Frontal cortex (tissue), 4 donors: ENCODE measurements around the gene GSE1. TPM values are rescaled to one million over a fixed set of nuclear protein-coding genes. Genes with fewer than 3 reads are reported as not detected.

Experiments
- DNase-seq, 2 donors: peaks; one replicate each; pipeline ENCODE4 v3.0.0; 2012; ENCODE audit warnings: low spot score in 2 of 2
- FAIRE-seq: peaks from 2 replicates; lab custom pipeline; 2012; peaks lifted over from hg19 to GRCh38; lab: Jason Lieb, UNC
- total RNA-seq: library from RNA; depleted of rRNA; stranded (reverse); fragments of >200 nt; gene quantifications from one replicate; pipeline ENCODE4 v1.2.3, GENCODE V29; 2014
- donor health status: control.
- donor health status: control.
- donor health status: control.

Gene GSE1
- total RNA-seq, 1 donor from 2014 or later: 13.9 TPM

DNA sequence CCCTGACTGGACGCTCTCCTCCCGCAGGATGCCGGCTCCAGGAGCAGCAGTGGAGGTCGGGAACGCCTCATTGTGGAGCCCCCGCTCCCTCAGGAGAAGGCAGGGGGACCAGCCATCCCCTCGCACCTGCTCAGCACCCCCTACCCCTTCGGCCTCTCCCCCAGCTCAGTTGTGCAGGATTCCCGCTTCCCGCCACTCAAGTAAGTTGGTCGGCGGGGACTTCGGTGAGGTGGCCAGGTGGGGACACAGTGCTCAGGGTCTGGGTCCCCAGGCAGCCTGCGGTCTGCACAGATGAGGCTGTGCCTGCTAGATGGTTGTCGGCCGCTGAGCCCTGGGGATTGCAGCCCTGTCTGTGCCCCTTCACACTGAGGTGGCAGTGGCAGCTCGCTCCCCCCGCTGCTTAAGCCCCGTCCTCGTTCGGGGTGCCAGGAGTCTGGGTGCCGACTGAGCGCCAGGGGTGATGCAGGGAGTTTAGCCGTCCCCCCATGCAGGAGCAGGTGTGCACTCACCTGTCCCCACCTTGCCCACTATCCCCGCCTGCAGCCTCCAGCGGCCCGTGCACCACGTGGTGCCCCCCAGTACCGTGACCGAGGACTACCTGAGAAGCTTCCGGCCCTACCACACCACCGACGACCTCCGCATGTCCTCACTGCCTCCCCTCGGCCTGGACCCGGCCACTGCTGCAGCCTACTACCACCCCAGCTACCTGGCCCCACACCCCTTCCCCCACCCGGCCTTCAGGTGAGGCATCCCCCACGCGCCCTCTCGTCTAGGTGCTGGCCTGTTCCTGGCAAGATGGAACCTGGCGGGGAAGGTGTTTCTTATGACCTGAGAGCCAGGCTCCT, 41.4 kb downstream of the GSE1 start:
- no peak for DNase-seq
- FAIRE-seq: no peak

DNA sequence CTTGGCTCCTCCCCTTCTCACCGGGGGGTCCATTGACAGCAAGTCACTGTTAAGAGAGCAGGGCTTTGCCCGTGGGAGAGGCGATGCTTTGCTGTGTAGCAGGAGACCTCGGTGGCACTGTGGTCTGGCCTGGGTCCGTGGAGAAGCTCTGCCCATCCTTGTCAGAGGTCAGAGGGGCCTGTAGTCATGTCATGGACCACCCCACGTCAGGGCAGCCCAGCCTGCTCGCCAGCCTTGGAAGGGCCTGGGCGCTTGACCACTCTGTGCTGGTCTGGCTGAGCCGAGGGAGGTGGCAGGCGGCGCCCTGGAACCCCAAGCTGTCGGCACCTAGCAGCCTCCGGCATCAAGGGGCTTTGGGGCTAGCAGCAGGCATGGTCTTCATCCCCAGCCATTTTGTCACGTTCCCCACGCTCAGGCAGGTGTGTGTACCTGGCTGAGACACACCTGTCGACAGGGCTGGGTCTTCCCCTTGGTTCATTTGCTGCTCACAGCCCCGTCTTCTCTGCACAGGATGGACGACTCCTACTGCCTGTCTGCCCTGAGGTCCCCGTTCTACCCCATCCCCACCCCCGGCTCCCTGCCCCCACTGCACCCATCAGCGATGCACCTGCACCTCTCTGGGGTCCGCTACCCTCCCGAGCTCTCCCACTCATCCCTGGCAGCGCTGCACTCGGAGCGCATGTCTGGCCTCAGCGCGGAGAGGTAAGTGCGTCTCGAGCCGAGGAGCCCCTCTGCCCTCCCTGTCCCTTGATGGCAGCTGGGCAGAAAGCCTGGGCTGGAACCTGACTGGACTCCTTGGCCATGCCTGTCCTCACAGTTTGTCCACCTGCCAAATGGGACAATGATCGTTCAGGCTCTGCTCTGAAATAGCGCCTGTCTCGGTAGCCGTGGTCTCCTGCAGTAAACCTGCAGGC, 42.4 kb downstream of the GSE1 start:
- peak in 1 of 2 donors; percentile 18 for DNase-seq
- no peak for FAIRE-seq

DNA sequence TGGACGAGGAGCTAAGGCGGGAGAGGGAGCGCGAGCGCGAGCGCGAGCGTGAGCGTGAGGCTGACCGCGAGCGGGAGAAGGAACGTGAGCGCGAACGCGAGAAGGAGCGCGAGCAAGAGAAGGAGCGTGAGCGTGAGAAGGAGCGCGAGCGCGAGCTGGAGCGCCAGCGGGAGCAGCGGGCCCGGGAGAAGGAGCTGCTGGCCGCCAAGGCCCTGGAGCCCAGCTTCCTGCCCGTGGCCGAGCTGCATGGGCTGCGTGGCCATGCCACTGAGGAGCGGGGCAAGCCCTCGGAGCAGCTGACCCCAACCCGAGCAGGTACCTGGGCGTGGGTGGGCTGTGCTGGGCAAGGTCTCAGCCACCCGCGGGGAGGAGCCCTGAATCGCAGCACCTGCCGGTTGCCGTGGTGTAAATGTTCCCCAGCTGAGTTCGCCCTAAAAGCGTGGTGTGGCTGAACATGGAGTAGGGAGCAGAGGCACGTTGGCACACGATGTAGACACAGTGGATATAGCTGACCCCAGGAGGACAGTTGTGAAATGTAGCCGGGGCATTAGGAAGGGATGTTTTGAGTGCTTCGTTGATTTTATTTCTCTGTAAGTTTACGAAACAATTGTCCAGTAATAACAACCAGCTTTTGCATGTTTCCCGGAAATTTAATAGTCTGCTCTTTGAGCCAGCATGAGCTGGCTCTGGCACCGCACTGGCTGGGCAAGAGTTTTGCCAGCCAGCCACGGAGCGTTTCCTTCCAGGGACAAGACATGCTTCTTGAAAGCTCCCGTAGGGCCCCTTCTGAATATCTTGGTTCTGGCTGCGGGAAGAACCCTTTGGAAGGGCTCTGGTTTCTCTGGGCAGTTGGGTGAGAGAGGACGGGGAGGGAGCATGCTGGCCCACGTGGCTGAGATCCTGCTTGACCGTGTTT, 43.5 kb downstream of the GSE1 start:
- FAIRE-seq: no peak
- DNase-seq: peak in 1 of 2 donors; percentile 37

DNA sequence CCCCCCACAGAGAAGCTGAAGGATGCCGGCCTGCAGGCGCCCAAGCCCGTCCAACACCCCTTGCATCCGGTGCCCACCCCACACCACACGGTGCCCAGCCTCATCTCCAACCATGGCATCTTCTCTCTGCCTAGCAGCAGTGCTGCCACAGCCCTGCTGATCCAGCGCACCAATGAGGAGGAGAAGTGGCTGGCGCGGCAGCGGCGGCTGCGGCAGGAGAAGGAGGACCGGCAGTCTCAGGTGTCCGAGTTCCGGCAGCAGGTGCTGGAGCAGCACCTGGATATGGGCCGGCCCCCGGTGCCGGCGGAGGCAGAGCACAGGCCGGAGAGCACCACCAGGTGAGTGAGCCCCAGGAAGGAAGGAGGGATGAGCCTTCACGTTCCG, 44.1 kb downstream of the GSE1 start:
- no peak for FAIRE-seq
- DNase-seq: no peak

DNA sequence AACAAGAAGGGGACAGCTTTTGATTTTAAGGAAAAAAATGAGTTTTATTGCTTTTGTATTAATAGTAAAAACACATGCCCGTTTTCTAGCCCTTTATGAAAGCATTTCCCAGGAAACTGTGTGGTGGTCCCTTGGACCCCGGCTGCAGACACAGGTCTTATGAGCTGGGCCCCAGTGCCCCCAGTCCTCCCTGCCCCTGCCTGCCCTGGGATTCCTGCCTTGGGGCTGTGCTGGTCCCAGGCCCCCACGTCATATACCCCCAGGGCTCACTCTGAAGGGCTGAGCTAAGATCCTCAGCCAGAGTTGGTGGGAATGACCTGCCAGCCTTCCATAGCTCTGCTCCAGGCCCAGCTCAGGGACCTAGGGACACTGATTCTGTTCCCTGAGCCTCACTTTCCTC, 44.9 kb downstream of the GSE1 start:
- peak in 1 of 2 donors; percentile 19 for DNase-seq
- FAIRE-seq: no peak

DNA sequence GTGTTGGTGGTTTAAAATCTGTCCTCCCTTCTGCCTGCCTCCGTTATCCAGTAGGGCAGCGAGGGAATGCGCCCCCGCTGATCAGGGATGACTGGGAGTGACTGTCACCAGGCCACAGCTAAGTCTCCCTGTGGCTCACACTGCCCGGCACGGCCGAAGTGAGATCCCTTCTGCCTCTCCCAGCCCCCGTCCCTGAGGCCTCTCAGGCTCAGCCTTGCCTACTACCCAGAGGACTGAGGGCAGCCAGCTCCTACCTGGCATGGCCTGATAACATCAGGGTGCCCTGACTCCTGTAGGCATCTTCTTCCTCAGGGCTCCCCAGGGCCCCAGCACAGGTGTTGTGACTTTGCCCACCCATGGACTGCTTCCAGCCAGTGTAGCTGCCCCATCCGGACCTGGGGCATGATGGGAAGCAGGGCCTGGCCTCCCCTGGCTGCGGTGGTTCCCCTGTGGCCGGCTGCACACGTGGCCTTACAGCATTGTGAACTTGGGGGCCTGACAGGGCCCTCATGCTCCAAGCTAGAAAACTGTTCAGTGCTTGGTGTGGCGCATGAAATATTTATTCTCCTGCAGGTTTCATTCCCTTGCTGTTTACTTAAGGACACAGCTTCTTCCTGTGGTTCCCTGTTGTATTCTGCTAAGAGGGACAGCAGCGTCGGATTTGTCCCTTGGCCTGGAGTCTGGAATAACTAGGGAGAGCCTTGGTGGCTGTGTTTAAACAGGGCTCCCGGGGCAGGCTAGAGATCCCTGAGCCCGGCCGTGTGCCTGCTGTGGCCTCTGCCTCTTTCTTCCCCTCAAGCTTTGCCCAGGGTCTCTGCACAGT, 45.6 kb downstream of the GSE1 start:
- FAIRE-seq: no peak
- peak in 1 of 2 donors; percentile 17 for DNase-seq

DNA sequence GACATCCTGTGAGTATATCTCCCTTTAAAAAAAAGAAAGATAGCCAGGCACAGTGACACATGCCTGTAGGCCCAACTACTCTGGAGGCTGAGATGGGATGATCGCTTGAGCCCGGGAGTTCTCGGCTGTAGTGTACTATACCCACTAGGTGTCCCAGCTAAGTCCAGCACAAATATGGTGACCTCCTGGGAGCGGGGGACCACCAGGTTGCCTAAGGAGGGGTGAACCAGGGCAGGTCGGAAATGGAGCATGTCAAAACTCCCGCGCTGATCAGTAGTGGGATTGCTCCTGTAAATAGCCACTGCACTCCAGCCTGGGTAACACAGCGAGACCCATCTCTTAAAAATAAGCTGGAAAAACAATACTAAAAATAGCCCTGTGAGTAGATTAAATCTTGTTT, 46.2 kb downstream of the GSE1 start:
- no peak for DNase-seq
- no peak for FAIRE-seq

DNA sequence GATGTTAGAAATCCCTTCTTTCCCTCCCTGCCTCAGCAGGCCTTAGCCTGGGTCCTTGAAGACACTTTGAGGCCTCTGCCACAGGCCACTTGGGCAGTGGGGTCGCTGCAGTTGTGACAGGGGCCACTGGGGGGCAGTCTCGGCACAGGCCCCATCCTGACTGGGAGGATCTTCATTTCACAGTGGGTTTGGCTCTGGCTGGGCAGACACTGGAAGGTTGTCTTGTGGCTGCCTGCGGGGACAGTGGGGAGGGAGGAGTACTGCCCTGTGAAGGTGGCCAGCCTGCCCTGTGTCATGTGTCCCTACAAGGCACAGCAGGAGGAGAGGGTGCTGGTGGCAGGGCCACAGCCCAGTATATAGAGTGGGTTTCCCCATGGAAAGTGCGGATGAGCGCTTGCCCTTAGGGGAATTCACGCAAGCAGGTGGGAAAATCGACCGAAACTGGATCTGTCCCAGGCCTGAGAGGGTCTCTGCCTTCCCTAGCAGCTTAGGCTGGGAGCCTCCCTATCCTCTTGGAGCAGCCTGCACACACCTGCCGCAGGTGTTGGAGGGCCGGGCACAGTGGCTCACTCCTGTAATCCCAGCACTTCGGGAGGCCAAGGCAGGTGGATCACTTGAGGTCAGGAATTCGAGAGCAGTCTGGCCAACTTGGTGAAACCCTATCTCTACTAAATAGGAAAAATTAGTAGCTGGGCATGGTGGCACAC, 46.8 kb downstream of the GSE1 start:
- FAIRE-seq (no peak), DNase-seq (peak; percentile 81 to 85)

DNA sequence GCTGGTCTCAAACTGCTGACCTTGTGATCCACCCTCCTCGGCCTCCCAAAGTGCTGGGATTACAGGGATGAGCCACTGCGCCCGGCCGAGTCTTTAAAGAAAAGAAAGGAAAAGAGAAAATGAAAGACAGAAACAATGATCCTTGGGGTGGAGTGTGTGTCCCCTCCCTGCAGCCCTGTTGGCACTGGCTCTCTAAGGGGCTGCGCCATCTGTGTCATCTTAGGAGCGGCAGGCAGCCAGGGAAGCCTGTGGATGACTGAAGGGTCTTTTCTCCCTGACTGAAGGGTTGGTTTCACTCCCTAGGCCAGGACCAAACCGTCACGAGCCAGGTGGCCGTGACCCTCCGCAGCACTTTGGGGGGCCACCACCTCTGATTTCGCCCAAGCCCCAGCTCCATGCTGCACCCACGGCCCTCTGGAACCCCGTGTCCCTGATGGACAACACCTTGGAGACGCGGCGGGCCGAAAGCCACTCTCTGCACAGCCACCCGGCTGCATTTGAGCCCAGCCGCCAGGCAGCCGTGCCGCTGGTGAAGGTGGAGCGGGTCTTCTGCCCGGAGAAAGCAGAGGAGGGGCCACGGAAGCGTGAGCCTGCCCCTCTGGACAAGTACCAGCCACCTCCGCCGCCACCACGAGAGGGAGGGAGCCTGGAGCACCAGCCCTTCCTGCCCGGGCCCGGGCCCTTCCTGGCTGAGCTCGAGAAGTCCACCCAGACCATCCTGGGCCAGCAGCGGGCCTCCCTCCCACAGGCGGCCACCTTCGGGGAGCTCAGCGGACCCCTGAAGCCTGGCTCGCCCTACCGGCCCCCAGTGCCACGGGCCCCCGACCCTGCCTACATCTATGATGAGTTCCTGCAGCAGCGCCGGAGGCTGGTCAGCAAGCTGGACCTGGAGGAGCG, 48.0 kb downstream of the GSE1 start:
- no peak for FAIRE-seq
- DNase-seq: no peak

DNA sequence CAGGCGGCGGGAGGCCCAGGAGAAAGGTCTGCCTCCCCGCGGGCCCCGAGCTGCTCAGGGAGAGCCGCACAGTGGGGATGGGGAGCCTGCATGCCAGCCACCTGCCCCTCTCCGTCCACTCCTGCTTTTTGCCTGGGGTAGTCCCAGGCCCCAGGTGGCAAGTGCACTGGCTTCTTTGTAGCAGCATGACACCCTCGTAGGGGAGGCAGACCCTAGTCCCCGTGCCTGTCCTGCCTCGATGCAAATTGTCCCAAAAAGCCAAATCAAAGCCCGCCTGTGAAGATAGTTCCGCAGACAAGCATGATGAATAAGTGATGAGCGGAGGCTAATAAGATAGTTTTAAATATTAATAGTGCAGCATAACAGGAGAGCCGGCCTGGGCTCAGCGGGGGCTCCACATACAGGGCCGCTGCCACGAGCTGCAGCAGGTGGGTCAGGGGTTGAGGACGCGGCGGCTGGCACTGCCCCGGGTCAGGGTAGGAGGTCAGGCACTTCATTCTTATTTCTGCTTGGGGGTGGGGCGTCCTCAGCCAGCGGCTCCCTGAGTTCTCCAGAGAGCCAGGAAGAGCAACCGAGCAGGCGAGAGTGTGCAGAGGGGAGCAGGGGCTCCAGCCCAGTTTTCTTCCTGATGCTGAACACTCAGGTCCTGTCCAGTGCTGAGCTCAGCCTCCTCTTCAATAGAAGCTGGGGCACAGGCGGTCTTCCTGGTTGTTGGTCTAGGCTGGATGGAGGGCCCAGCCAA, 48.8 kb downstream of the GSE1 start:
- FAIRE-seq (no peak), DNase-seq (peak in 1 of 2 donors; percentile 9)

DNA sequence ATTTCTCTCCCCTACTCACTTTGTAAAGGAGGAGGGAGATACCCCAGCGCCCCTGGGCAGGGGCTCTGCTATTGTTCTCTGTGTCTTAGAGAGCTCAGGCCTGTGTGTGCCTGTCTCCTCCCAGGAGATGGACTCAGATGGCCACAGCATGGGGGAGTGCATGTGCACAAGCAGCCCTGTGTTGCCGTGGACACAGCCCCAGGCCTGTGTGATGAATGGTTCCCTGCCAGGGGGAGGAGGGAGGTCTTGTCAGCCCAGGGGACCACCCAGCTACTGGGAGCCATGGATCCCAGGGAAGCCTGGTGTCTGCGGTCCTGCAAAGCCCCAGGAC, 49.3 kb downstream of the GSE1 start:
- DNase-seq: peak in 1 of 2 donors; percentile 10

DNA sequence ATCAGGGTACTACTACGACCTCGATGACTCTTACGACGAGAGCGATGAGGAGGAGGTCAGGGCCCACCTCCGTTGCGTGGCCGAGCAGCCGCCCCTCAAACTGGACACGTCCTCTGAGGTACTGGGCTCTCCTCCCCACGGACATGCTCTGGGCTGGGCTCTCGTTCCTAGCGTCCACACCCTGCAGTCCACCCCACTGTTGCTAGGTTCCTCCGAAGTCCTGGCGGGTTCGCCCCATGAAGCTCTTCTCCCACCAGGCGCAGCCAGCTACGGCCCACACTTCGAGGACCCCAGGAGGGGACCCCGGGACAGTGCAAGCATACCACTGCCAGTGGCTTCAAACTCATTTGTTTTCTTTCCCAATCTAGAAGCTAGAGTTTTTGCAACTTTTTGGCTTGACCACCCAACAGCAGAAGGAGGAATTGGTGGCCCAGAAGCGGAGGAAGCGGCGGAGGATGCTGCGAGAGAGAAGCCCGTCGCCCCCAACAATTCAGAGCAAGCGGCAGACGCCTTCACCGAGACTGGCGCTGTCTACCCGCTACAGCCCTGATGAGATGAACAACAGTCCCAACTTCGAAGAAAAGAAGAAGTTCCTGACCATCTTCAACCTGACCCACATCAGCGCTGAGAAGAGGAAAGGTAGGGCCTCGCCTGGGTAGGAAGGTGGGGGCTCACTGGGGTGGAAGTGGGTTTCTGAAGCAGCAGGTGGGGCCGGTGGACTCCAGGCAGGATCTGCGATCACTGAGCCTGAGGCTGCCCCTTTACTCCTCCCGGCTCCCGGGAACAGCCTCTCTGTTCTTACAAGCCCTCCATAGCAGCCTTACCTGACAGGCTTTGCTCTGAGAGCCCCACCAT, 50.1 kb downstream of the GSE1 start:
- DNase-seq (no peak), FAIRE-seq (no peak)

More for the DNA sequence above, 49.3 kb downstream of the GSE1 start:
- FAIRE-seq: no peak

DNA sequence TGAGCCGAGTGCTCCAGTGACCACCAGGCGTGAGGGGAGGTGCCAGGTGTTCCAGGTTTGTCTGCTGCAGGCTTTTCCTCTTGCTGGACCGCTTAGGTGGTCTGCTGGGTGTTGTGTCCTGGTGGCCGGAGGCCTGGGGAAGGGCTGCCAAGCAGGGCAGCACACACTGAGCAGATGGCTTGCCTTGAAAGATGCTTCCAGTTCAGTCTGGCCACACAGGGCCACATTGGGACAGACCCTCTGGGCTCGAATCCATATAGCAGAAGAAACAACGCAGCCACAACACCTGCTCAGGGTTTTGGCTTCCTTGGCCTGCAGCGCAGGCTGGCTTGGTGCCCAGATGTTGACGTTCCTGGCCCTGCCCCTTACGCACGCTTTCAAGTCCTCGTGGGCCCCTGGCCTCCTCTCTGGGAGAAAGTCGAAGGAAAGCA, 50.8 kb downstream of the GSE1 start:
- DNase-seq: no peak

DNA sequence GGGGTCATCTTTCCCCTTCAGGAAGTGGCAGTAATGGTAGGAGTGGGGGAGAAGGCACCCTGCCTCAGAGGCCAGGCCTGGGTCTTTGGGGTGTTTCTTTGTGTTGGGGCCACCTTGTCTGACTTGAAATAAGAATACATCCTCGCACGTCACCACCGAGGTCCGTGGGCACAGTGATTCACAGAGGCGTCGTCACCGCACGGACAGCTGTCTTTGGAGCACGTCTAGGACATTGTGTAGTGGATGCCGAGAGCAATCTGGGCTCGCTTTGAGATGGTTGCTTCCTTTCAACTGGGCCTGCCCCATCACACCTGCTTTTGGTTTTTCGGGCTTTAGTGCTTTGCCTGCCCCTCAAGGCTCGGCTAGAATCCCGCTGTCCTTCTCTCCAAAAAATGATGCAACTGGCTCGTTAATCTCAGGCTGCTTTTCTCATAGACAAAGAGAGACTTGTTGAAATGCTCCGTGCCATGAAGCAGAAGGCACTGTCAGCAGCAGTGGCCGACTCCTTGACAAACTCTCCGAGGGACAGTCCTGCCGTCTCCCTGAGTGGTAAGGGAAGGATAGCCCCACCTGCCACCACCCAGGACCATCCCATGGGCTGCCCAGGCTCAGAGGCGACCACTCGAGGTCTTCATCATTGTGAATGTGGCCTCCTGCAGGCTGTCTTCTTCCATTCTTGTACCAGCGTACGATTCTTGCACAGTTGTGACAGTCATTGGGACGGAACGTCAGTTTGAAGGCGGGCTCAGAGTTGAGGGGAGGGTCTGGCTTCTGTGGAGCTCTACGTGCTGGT, 51.7 kb downstream of the GSE1 start:
- no peak for FAIRE-seq

More for the DNA sequence above, 50.8 kb downstream of the GSE1 start:
- no peak for FAIRE-seq

DNA sequence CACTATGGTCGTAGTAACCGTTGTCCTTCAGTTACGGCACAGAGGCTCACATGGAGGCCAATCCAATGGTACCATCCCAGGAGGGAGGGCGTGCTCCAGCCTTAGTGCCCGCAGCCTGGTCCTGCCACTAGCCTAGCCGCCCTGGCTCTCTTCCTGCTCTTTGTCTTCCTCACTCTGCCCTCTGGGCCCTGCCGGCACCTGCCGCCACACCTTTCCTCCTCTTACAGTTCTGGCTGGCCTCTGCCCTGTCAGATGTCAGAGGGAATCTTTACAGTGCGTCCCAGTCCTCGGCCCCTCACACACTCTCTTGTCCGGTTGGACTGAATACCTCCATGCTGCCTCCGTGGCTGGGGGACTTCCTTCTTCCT, 52.2 kb downstream of the GSE1 start:
- FAIRE-seq: no peak
- DNase-seq: no peak

More for the DNA sequence above, 51.7 kb downstream of the GSE1 start:
- peak in 1 of 2 donors; percentile 22 for DNase-seq
